Measurements from ENCODE around the gene PSMD7. TPM values are rescaled to one million over a fixed set of nuclear protein-coding genes. Genes with fewer than 3 reads are reported as not detected.

Gene PSMD7
- total RNA-seq, 2 experiments from 2014 or later = 123 to 127 TPM

DNA sequence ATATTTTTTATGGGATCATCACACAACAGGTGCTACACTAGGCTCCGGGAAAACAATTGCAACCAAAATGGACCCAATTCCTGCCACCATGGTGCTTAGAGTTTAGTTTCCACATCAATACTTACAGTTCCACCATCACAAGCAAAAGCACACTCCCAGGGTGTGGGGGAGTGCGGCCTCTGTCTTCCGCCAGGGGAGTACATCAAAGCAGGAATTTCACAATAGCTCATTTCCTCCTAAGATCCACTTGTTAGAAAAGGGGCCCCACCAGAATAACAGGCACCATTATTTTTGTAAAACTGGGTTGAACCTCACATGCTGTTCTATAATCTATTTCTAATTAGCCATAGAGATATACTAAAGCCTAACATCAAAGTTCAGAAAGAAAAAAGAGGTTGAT lies 44.3 kb upstream of the PSMD7 start:
- Histone ChIP-seq H3K4me3 (ENCODE audit: low read length) (no peak overlapping the region), H3K27me3 (ENCODE audit: control insufficient read depth in 1 of 2, insufficient read depth in 2 of 2, low read length in 2 of 2) (peaks cover 0 to 10% of the 10 kb centered on the region in 2 experiments), H3K9me3 (ENCODE audit: control insufficient read depth in 1 of 2, insufficient read depth in 1 of 2, low read length in 2 of 2) (no peaks in the 10 kb centered on the region), H3K36me3 (ENCODE audit: insufficient read depth, low read length) (no peaks in the 10 kb centered on the region), H3K27ac (ENCODE audit: low read depth in 1 of 2, low read length in 2 of 2) (no peak overlapping the region), H3K4me1 (ENCODE audit: insufficient read depth, low read length) (no peaks in the 10 kb centered on the region)
- H3K4me1 Mint-ChIP-seq (ENCODE audit: low read depth) = no peaks in the 10 kb centered on the region
- ChIA-PET CTCF (no interaction called here), POLR2A (no interaction called here)
- H3K9me3 Mint-ChIP-seq = no peaks in the 10 kb centered on the region
- intact Hi-C loops (cut with DNase I, micrococcal nuclease) = no loop called here
- H3K36me3 Mint-ChIP-seq (ENCODE audit: low read depth) = no peaks in the 10 kb centered on the region
- no peak for TF ChIP-seq CTCF (IDR thresholded peaks at IDR 0.05)
- peaks cover 27% of the 10 kb centered on the region for H3K27me3 Mint-ChIP-seq
- ATAC-seq (ENCODE audit: poor library complexity) = no peak
- H3K4me3 Mint-ChIP-seq = no peak overlapping the region
- H3K27ac Mint-ChIP-seq = no peak overlapping the region
- DNase-seq = no peak

DNA sequence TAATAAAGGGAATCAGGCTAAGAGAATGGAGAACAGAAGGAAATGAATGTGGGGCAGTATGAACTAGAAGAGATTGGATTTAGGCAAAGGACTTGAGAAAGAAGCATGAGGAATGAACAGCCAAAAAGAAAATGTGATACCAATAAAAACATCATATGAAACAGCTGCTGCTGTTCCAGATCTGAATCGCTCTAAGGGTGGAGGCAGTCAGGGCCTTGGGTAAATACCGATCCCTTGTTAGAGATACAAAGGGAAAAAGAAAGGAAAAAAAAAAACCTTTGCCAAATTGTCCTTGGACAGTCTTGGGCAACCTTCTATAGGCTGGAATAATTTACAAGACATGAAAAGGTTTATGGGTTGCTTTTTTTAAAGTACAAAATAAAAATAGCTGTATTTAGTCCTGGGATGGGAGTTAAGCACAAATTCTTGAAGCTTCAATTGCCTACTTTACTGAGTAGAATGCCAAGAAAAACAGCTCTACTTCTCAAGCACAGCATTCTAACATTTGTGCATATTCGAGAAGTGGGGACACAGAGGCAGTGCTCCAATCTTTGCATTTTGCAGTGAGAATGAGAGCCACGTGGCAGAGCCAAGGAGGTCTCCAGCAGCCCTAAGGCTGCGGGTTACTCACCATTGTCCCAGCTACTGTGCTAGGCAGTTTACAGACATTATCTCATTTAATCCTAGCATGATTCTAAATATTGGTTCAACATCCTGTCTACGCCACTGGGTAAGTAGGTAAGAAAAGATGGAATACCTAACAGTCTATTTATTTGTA lies 43.3 kb upstream of the PSMD7 start:
- DNase-seq (no peak), ATAC-seq (ENCODE audit: poor library complexity) (no peak)
- Mint-ChIP-seq H3K9me3 (no peaks in the 10 kb centered on the region), H3K27me3 (peaks cover 20% of the 10 kb centered on the region), H3K36me3 (ENCODE audit: low read depth) (no peaks in the 10 kb centered on the region), H3K27ac (no peak overlapping the region), H3K4me3 (no peak overlapping the region), H3K4me1 (ENCODE audit: low read depth) (no peaks in the 10 kb centered on the region)
- ChIA-PET POLR2A (no interaction called here), CTCF (interaction anchor here (1.2 kb wide), 1 partner anchor 11 kb away, joined by 3 read pairs; no protein-coding TSS in a partner anchor)
- H3K27ac ChIP-seq (ENCODE audit: low read depth in 1 of 2, low read length in 2 of 2) = no peak overlapping the region
- intact Hi-C loops (cut with DNase I, micrococcal nuclease) = no loop called here
- no peaks in the 10 kb centered on the region for H3K9me3 ChIP-seq (ENCODE audit: control insufficient read depth in 1 of 2, insufficient read depth in 1 of 2, low read length in 2 of 2)
- H3K36me3 ChIP-seq (ENCODE audit: insufficient read depth, low read length) = no peaks in the 10 kb centered on the region
- H3K4me1 ChIP-seq (ENCODE audit: insufficient read depth, low read length) = no peaks in the 10 kb centered on the region
- H3K4me3 ChIP-seq (ENCODE audit: low read length) = no peak overlapping the region
- TF ChIP-seq CTCF (IDR thresholded peaks at IDR 0.05) = no peak
- H3K27me3 ChIP-seq (ENCODE audit: control insufficient read depth in 1 of 2, insufficient read depth in 2 of 2, low read length in 2 of 2) = peaks cover 0 to 10% of the 10 kb centered on the region in 2 experiments

GRCh38 chr16:74257061-74257460 lies 39.6 kb upstream of the PSMD7 start:
- no peak overlapping the region for H3K4me3 Mint-ChIP-seq
- intact Hi-C loops (cut with DNase I, micrococcal nuclease) = no loop called here
- H3K9me3 Mint-ChIP-seq = no peaks in the 10 kb centered on the region
- POLR2A ChIA-PET = no interaction called here
- no peak overlapping the region for H3K27ac ChIP-seq (ENCODE audit: low read depth in 1 of 2, low read length in 2 of 2)
- DNase-seq (no peak), ATAC-seq (ENCODE audit: poor library complexity) (no peak)
- peaks cover 0 to 10% of the 10 kb centered on the region in 2 experiments for H3K27me3 ChIP-seq (ENCODE audit: control insufficient read depth in 1 of 2, insufficient read depth in 2 of 2, low read length in 2 of 2)
- CTCF ChIA-PET = no interaction called here
- no peaks in the 10 kb centered on the region for H3K36me3 ChIP-seq (ENCODE audit: insufficient read depth, low read length)
- H3K27ac Mint-ChIP-seq = no peak overlapping the region
- no peaks in the 10 kb centered on the region for H3K36me3 Mint-ChIP-seq (ENCODE audit: low read depth)
- peaks cover 9% of the 10 kb centered on the region for H3K27me3 Mint-ChIP-seq
- TF ChIP-seq CTCF (IDR thresholded peaks at IDR 0.05) = no peak
- H3K4me3 ChIP-seq (ENCODE audit: low read length) = no peak overlapping the region
- no peaks in the 10 kb centered on the region for H3K9me3 ChIP-seq (ENCODE audit: control insufficient read depth in 1 of 2, insufficient read depth in 1 of 2, low read length in 2 of 2)
- H3K4me1 ChIP-seq (ENCODE audit: insufficient read depth, low read length) = no peaks in the 10 kb centered on the region
- H3K4me1 Mint-ChIP-seq (ENCODE audit: low read depth) = no peaks in the 10 kb centered on the region
